GM12865 (cell line): ENCODE data around the gene MEF2C.

Experiments used
- DNase-seq: peaks from one replicate; pipeline ENCODE4 v3.0.0; 2010; ENCODE audit warnings: low read depth
- H3K4me3 ChIP-seq: 2 replicates; pipeline ENCODE4 v1.5.1; 2011; ENCODE audit warnings: mild to moderate bottlenecking, low read depth, low read length, control low read depth
- CTCF ChIP-seq: IDR thresholded peaks from 2 replicates; pipeline ENCODE4 v1.5.1; 2011; ENCODE audit warnings: low read length, control low read depth, low read depth, inconsistent platforms; ENCODE audit not compliant: insufficient read depth; ENCODE audit errors: missing control alignments

Gene MEF2C

DNA sequence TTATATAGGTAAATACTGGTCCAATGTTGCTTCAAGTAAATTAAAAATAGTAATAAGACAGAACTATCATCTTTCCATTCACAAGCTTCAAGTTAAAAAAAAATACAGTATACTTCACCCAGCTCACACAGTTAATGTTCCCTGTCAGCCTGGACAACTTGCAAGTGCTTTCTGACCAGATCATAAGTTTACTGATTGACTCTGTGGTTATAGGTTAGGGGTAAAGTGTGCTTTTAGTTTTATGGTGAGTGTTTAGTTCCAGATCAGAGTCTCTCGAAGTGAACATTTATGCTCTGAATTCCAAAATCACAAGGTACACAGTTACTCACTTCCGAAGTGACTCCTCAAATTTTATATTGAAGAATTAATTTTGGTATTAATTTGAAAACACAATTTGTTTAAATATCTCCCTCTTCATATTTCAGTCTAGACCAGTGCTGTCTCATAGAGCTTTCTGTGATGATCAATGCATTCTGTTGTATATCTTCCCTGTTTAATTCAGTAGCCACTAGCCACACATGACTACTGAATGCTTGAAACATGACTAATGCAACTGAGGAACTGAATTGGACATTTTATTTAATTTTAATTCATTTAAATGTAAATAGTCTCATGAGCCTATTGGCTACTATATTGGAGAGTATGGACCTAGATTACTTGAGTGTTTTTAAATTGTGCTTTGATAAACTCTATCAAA lies 90.7 kb downstream of the MEF2C start:
- DNase-seq = no peak
- TF ChIP-seq CTCF = no peak
- H3K4me3 ChIP-seq = no peak overlapping the region

DNA sequence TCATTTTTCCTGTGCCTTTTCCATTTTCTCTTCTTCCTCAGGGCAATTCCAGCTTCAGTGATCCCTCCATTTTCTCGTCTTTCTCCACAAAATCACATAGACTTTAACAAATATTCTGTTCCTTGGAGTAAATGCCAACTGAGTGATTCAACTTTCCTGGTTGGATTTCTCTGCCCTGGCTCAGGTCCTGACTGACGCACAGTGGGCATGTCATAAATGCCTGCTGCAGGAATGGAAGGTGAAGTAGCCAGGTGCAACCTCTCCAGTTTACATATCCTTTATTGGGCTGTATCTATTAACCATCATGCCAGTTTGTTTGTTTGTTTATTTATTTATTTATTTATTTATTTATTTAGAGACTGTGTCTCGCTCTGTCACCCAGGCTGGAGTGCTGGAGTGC lies 95.1 kb downstream of the MEF2C start:
- DNase-seq = no peak
- H3K4me3 ChIP-seq = no peak overlapping the region
- no peak for TF ChIP-seq CTCF

- no peak for TF ChIP-seq CTCF
- DNase-seq = no peak
- H3K4me3 ChIP-seq = no peak overlapping the region
Measured at GRCh38 chr5:88786789-88787188, 96.2 kb downstream of the MEF2C start.

GRCh38 chr5:88785746-88786565 lies 97.0 kb downstream of the MEF2C start:
- no peak for TF ChIP-seq CTCF
- peak overlapping the region; percentile 25 for H3K4me3 ChIP-seq
- DNase-seq = peak; percentile 63

GRCh38 chr5:88782571-88782970 lies 100.4 kb downstream of the MEF2C start:
- no peak overlapping the region for H3K4me3 ChIP-seq
- no peak for DNase-seq
- TF ChIP-seq CTCF = no peak

GRCh38 chr5:88780736-88781135 lies 102.2 kb downstream of the MEF2C start:
- TF ChIP-seq CTCF = no peak
- DNase-seq = no peak

More at GRCh38 chr5:88780736-88781135, 102.2 kb downstream of the MEF2C start:
- H3K4me3 ChIP-seq = no peak overlapping the region
